HG03558 (cell line): ENCODE measurements around the gene KCNQ1.

Source experiments
- ATAC-seq: cut with Tn5 transposase; IDR thresholded peaks from one replicate; pipeline ENCODE4 v1.9.1; 2021; ENCODE audit warnings: moderate number of reproducible peaks; ENCODE audit not compliant: unreplicated experiment; ENCODE audit errors: extremely low read depth

The KCNQ1 gene

GRCh38 chr11:2731130-2732125 is 286.6 kb downstream of the KCNQ1 start:
- no peak for ATAC-seq

- no peak for ATAC-seq
Measured at GRCh38 chr11:2732261-2732939, 287.6 kb downstream of the KCNQ1 start.

GRCh38 chr11:2732940-2733628 is 288.3 kb downstream of the KCNQ1 start:
- ATAC-seq, result no peak

- ATAC-seq, result no peak
Measured at GRCh38 chr11:2734181-2735052, 289.6 kb downstream of the KCNQ1 start.

- no peak for ATAC-seq
Measured at GRCh38 chr11:2735053-2735589, 290.3 kb downstream of the KCNQ1 start.

- ATAC-seq, result no peak
Measured at GRCh38 chr11:2736577-2737225, 291.9 kb downstream of the KCNQ1 start.

- ATAC-seq, result no peak
Measured at GRCh38 chr11:2737226-2737590, 292.4 kb downstream of the KCNQ1 start.

GRCh38 chr11:2737866-2738265 is 293.1 kb downstream of the KCNQ1 start:
- ATAC-seq, result no peak

GRCh38 chr11:2738551-2739431 is 294.0 kb downstream of the KCNQ1 start:
- ATAC-seq, result no peak

GRCh38 chr11:2739531-2740274 is 294.9 kb downstream of the KCNQ1 start:
- ATAC-seq, result no peak

GRCh38 chr11:2740275-2740940 is 295.6 kb downstream of the KCNQ1 start:
- ATAC-seq, result no peak

- ATAC-seq, result no peak
Measured at GRCh38 chr11:2741006-2741376, 296.2 kb downstream of the KCNQ1 start.

- ATAC-seq, result no peak
Measured at GRCh38 chr11:2741377-2742131, 296.7 kb downstream of the KCNQ1 start.

GRCh38 chr11:2742201-2742600 is 297.4 kb downstream of the KCNQ1 start:
- no peak for ATAC-seq

- no peak for ATAC-seq
Measured at GRCh38 chr11:2742611-2743426, 298.0 kb downstream of the KCNQ1 start.
